Testis (tissue), 3 donors: ENCODE data around the gene N4BP2L2. TPM values are rescaled to one million over a fixed set of nuclear protein-coding genes. Genes with fewer than 3 reads are reported as not detected.

Source experiments
- DNase-seq: peaks from one replicate; pipeline ENCODE4 v3.0.0-alpha.2; 2019
- H3K27ac ChIP-seq, 2 donors: fragments of 200-600 bp; sonication (generic); one replicate each; pipeline ENCODE4 v1.5.1; 2019
- H3K27me3 ChIP-seq: fragments of 200-600 bp; sonication (generic); one replicate; pipeline ENCODE4 v1.5.1; 2019
- H3K36me3 ChIP-seq: fragments of 200-600 bp; sonication (generic); one replicate; pipeline ENCODE4 v1.5.1; 2017; ENCODE audit warnings: low read depth; ENCODE audit errors: missing control alignments
- H3K4me1 ChIP-seq: fragments of 200-600 bp; sonication (generic); one replicate; pipeline ENCODE4 v1.5.1; 2019
- H3K4me3 ChIP-seq, 2 donors: fragments of 200-600 bp; sonication (generic); one replicate each; pipeline ENCODE4 v1.5.1; 2017 to 2019
- H3K9me3 ChIP-seq: fragments of 200-600 bp; sonication (generic); one replicate; pipeline ENCODE4 v1.5.1; 2017
- POLR2A ChIP-seq: fragments of 450-650 bp; IDR thresholded peaks from one replicate; pipeline ENCODE4 v1.6.1; 2017; ENCODE audit warnings: antibody characterized with exemption, mild to moderate bottlenecking, moderate library complexity
- WGBS, 2 donors: methylation state at CpG; one replicate each; pipeline ENCODE4 v1.1.5; 2018; 5-methylcytosine and 5-hydroxymethylcytosine counted together
- intact Hi-C: fragments of 100-400 bp; cut with DNase I; formaldehyde crosslinking; loops from one replicate; pipeline ENCODE4 v1.15.1; 2023; ENCODE audit warnings: low total_unique reads
- polyA plus RNA-seq: library from polyadenylated mRNA; stranded (reverse); fragments of 350-450 nt; fragmentation: Illumina TruSeq; extraction: RNeasy Lipid Tissue Mini Kit (QIAGEN cat#74804); gene quantifications from one replicate; pipeline ENCODE4 v1.2.3, GENCODE V29; 2014; ENCODE audit warnings: low read depth, low replicate concordance; ENCODE audit not compliant: insufficient read depth
- total RNA-seq, 2 donors: library from RNA; depleted of rRNA; stranded (reverse); fragments of >200 nt; gene quantifications; one replicate each; pipeline ENCODE4 v1.2.3, GENCODE V29; 2016
- TF ChIP-seq, protein P1 (sequence below), 3 experiments: fragments of 450-650 bp in 2 of 3; fragments of 200-600 bp in 1 of 3; sonication (generic) in 1 of 3; IDR thresholded peaks; one replicate each; pipeline ENCODE4 v1.5.1; 2016 to 2019; ENCODE audit warnings: antibody characterized with exemption in 3 of 3, mild to moderate bottlenecking in 2 of 3, moderate library complexity in 1 of 3

The N4BP2L2 gene
- total and polyA plus RNA-seq, 3 donors from 2014 or later, result 56.4 to 197 (median 187) TPM

DNA sequence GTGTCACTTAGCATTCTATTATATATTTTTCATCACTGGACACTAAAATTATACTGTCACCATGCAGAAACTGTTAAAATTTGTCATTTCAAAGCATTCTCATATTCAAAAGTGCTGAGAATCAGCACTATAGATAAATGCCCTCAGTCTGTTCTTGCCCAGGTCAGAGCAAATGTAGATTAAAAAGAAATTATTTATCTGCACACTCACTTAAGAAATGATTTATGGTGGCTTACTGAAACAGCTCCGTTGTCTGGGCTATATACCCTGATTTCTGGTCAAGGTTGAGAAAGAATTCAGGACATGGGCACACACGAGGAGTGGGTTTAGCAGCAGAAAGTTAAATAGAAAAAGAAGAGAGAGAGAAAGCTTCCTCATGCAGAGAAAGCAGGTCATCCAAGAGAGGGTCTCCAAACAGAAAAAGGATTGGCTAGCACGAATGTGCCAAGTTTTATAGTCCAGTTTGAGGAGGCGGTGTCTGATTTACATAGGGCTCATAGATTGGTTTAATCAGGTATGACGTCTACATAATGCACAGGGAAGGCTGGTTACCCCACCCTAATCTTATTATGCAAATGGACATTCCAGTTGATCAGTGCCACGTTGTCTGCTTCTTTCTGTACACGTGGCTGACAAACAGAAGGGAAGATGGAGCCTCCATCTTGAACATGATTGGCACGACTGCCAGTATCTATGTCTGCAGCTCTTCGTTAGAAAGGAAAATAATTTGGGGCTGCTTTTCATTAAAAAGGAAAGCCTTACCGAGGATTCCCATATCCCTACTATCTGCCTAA lies 63.4 kb downstream of the N4BP2L2 start:
- no peaks in the 10 kb centered on the region for H3K9me3 ChIP-seq
- H3K27ac ChIP-seq, result no peak overlapping the region
- 68 to 70% methylated on average over 10 of the region's 10 CpGs for WGBS, 2 donors
- no peaks in the 10 kb centered on the region for H3K27me3 ChIP-seq
- peaks cover 15% of the 10 kb centered on the region for H3K4me1 ChIP-seq
- no peaks in the 10 kb centered on the region for H3K36me3 ChIP-seq
- intact Hi-C loops, result no loop called here
- DNase-seq, result no peak
- TF ChIP-seq, protein P1, sequence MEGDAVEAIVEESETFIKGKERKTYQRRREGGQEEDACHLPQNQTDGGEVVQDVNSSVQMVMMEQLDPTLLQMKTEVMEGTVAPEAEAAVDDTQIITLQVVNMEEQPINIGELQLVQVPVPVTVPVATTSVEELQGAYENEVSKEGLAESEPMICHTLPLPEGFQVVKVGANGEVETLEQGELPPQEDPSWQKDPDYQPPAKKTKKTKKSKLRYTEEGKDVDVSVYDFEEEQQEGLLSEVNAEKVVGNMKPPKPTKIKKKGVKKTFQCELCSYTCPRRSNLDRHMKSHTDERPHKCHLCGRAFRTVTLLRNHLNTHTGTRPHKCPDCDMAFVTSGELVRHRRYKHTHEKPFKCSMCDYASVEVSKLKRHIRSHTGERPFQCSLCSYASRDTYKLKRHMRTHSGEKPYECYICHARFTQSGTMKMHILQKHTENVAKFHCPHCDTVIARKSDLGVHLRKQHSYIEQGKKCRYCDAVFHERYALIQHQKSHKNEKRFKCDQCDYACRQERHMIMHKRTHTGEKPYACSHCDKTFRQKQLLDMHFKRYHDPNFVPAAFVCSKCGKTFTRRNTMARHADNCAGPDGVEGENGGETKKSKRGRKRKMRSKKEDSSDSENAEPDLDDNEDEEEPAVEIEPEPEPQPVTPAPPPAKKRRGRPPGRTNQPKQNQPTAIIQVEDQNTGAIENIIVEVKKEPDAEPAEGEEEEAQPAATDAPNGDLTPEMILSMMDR (IDR thresholded peaks at IDR 0.05), result no peak
- TF ChIP-seq POLR2A, result no peak
- no peak overlapping the region for H3K4me3 ChIP-seq

DNA sequence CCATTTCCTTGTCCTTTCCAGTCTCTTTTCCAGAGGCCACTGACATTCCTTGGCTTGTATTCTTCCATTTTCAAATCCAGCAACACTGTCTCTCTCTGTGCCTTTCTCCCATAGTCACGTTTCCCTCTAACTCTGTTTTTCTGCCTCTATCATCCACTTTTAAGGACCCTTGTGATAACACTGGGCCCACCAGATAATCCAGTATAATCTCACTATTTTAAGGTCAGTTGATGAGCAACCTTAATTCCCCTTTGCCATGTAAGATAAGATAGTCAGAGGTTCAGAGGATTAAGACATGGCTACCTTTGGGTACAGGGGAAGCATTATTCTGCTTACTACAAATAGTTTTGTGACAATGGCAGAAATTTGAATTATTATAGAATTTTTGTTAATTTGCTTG lies 64.9 kb downstream of the N4BP2L2 start:
- TF ChIP-seq POLR2A, result no peak
- TF ChIP-seq, protein P1 (IDR thresholded peaks at IDR 0.05), result no peak
- H3K9me3 ChIP-seq, result no peaks in the 10 kb centered on the region
- no peaks in the 10 kb centered on the region for H3K27me3 ChIP-seq
- H3K36me3 ChIP-seq, result no peaks in the 10 kb centered on the region
- 62 to 63% methylated on average over 1 of the region's 1 CpG for WGBS, 2 donors
- no peak overlapping the region for H3K4me3 ChIP-seq
- intact Hi-C loops, result no loop called here
- no peak overlapping the region for H3K27ac ChIP-seq
- DNase-seq, result no peak
- H3K4me1 ChIP-seq, result peaks cover 19% of the 10 kb centered on the region

DNA sequence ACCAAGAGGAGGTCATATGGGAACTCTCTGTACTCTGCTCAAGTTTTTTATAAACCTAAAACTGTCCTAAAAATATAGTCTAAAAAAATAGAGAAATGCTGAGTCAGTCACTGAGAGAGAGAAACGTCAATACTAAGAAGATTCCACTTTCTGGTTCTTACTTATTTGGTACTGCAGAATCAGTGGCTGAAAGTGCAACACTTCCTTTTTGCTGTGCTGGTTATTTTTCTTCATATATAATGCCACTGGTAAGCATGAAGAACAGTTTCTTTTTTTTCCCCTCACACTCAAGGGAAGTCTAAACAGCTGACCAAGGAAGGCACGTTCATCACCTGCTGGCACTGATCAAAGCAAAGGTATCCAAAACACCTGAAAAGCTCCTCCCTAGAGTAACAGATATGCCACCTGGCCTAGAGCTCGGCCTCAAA lies 66.4 kb downstream of the N4BP2L2 start:
- Histone ChIP-seq H3K9me3 (no peaks in the 10 kb centered on the region), H3K27ac (peak overlapping the region; percentile 70 to 75), H3K27me3 (no peaks in the 10 kb centered on the region), H3K4me3 (no peak overlapping the region), H3K4me1 (peaks cover 19% of the 10 kb centered on the region), H3K36me3 (no peaks in the 10 kb centered on the region)
- WGBS, 2 donors, result 41 to 53% methylated on average over 3 of the region's 3 CpGs
- no peak for DNase-seq
- TF ChIP-seq, protein P1 (IDR thresholded peaks at IDR 0.05), result no peak
- no peak for TF ChIP-seq POLR2A
- intact Hi-C loops, result no loop called here

DNA sequence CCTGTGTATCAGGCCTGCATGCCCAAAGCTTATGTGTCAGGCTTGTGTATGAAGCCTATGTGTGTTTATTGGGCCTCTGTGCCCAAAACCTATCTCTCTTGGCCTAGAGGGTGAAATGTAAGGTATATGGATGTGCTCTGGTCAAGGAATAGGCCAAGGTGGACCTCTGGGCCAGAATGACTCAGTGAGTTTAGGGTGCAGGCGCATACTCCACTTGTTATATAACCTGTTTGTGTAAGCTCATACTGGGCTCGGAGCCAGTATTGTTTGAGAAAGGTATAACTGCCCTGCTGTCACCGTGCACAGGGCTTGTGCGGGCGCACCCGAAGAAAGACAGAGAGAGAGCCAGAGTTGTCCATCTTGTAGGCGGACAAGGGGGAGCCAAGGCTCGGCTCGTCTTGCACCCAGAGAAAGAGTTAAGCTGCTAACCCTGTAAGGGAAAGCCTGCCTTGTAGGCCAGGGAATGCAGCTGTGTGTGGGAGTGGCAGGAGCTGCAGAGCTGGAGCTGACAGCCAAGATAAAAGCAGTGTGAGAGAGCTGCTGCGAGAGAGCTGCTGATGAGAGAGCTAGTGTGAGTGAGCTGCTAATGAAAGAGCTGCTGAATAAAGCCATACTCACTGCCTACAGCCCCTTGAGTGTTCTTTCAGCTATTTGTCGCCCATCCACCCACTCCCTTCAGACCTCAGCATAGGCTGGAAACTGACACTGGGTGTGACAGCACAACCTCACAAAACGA lies 67.2 kb downstream of the N4BP2L2 start:
- Histone ChIP-seq H3K27me3 (no peaks in the 10 kb centered on the region), H3K4me1 (peaks cover 19% of the 10 kb centered on the region), H3K36me3 (no peaks in the 10 kb centered on the region), H3K4me3 (no peak overlapping the region), H3K27ac (peak overlapping the region; percentile 70 to 75), H3K9me3 (no peaks in the 10 kb centered on the region)
- no peak for TF ChIP-seq POLR2A
- TF ChIP-seq, protein P1 (IDR thresholded peaks at IDR 0.05), result no peak
- peak; percentile 82 for DNase-seq
- 33 to 49% methylated on average over 11 to 12 of the region's 12 CpGs for WGBS, 2 donors
- intact Hi-C loops, result no loop called here
